GM10248 (cell line): ENCODE results near the gene RAB22A.

Experiments used
- CTCF ChIA-PET: fragments of 300-600 bp; sonication (Branson Sonifier 250); formaldehyde crosslinking; extraction: SDS; loops from one replicate; lab custom pipeline; 2021; ENCODE audit warnings: antibody characterized with exemption; lab: Yijun Ruan, JAX
- POLR2A ChIA-PET: fragments of 350-650 bp; sonication (Branson Sonifier 250); formaldehyde crosslinking; extraction: SDS; loops from one replicate; lab custom pipeline; 2020; ENCODE audit warnings: antibody characterized with exemption; lab: Yijun Ruan, JAX
- DNase-seq: peaks from one replicate; pipeline ENCODE4 v3.0.0; 2012; ENCODE audit errors: extremely low spot score
- CTCF ChIP-seq: IDR thresholded peaks from 2 replicates; pipeline ENCODE4 v1.5.1; 2012; ENCODE audit warnings: mild to moderate bottlenecking, low read depth; ENCODE audit errors: extremely low read depth, missing control alignments, control extremely low read depth

Gene RAB22A

GRCh38 chr20:58349570-58349969 is 40.1 kb downstream of the RAB22A start:
- no peak for TF ChIP-seq CTCF
- ChIA-PET CTCF (interaction anchor here (0.7 to 1.9 kb wide), 3 partner anchors 9 to 112 kb away, joined by 3 to 8 read pairs (median 5); no protein-coding TSS in a partner anchor), POLR2A (no interaction called here)
- DNase-seq: no peak

- POLR2A ChIA-PET: no interaction called here
- no peak for DNase-seq
- CTCF ChIA-PET: interaction anchor here (0.8 to 1.3 kb wide), 5 partner anchors 8 to 34 kb away, joined by 3 to 4 read pairs (median 3); no protein-coding TSS in a partner anchor
- TF ChIP-seq CTCF: no peak
Measured at GRCh38 chr20:58352468-58352867, 43.0 kb downstream of the RAB22A start.

- ChIA-PET POLR2A (no interaction called here), CTCF (interaction anchor here (1.6 to 2.5 kb wide), 2 partner anchors 10 to 11 kb away, joined by 5 to 8 read pairs; no protein-coding TSS in a partner anchor)
- TF ChIP-seq CTCF: no peak
- DNase-seq: no peak
Measured at GRCh38 chr20:58359441-58359840, 49.9 kb downstream of the RAB22A start.

- CTCF ChIA-PET: interaction anchor here (0.6 to 1.6 kb wide), 6 partner anchors 8 to 28 kb away, joined by 3 to 6 read pairs (median 4); partner anchors contain the start of gene VAPB
Measured at GRCh38 chr20:58360936-58361335, 51.4 kb downstream of the RAB22A start.

GRCh38 chr20:58361481-58362205 is 52.1 kb downstream of the RAB22A start:
- ChIA-PET POLR2A (no interaction called here), CTCF (interaction anchor here (0.6 to 1.5 kb wide), 6 partner anchors 9 to 27 kb away, joined by 3 to 6 read pairs (median 4); partner anchors contain the start of gene VAPB)
- no peak for TF ChIP-seq CTCF
- DNase-seq: no peak

More at GRCh38 chr20:58360936-58361335, 51.4 kb downstream of the RAB22A start:
- TF ChIP-seq CTCF: no peak
- DNase-seq: no peak
- POLR2A ChIA-PET: no interaction called here

- ChIA-PET POLR2A (no interaction called here), CTCF (interaction anchor here (1.4 kb wide), 1 partner anchor 15 kb away, joined by 5 read pairs; no protein-coding TSS in a partner anchor)
- no peak for TF ChIP-seq CTCF
- no peak for DNase-seq
Measured at GRCh38 chr20:58362206-58362516, 52.6 kb downstream of the RAB22A start.
